Stimulated activated CD4-positive, alpha-beta T cell treated with anti-CD3 and anti-CD28 coated beads, Interleukin-15, amount 100 ng/mL, for 24 hours (primary cell): Measurements from ENCODE around the gene AFF3.
"Not testable (repeated sequence)": the region's sequence is repeated elsewhere in the genome, so short reads cannot be mapped to it uniquely, and the experiment has no call there.

ENCODE experiments used
- DNase-seq: peaks from one replicate; pipeline ENCODE4 v3.0.0-alpha.2; 2020

AFF3 gene

DNA sequence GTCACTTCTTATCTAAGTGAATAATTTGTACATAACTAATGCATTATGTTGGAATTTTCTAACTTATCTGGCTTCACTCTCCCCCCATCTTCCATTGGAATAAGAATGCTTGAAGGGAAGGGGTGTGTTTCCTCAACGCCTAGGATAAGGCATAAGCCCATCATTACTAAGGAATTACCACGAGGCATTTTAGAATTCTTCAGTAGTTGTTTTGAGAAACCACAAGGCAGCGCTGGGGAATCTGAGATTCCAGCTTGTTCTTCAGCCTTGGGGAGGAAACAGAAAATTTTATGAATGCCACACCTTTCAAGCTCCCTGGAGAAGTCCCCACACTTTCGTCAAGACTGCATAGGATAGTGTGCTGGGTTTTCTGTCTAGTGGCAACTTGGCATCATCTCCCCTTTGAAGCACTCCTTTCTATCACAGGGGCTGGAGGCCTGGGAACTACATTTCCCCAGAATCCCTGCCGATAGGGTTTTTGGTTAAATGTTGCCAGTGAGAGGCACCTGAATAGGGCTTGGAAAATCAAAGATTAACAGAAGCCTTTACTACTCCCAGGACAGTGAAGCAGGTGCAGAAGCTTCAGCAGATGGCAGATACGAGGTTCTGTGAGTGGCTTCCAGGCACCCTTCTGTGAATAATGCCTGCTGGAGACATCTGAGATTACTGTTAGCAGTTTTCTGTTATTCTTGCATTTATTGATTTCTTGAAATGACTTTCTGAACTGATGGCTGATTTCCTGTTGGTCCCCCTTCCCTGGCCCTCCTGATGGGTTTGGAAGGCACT, 459.9 kb downstream of the AFF3 start:
- DNase-seq = no peak

DNA sequence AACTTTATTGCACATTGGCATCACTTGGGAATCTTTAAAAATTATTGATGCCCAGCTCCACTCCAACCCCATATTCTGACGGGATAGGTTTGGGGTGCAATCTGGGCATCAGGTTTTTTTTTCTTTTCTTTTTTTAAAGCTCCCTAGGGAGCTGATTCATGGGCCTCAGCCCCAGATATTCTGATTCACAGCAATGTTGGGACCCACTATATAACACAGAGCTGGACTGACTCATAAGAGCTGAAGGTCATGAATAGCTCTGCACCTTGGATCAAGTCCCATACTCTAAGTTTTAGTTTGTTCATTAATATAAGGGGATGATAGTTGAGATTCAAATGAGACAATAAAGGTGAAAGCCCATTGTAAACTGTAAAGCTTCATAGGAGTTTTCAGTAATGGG, 461.4 kb downstream of the AFF3 start:
- no peak for DNase-seq

DNA sequence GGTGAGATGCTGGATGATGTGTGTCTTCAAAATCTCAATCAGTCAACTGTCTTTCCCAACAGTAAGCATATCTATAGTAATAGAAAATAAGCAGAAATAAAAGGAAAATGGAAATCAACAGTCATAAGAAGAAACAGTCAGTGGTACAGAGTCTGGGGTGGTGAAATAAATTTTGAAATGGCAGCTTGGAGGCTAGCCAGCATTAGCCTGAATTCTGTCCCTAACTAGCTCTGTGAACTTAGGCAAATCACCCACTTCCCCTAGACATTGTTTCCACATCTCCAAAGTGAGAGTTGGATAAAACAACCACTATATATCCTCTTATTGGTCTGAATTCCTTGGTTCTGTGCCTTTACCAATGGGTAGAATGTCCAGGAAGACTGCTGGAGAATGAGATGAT, 462.9 kb downstream of the AFF3 start:
- DNase-seq = no peak

DNA sequence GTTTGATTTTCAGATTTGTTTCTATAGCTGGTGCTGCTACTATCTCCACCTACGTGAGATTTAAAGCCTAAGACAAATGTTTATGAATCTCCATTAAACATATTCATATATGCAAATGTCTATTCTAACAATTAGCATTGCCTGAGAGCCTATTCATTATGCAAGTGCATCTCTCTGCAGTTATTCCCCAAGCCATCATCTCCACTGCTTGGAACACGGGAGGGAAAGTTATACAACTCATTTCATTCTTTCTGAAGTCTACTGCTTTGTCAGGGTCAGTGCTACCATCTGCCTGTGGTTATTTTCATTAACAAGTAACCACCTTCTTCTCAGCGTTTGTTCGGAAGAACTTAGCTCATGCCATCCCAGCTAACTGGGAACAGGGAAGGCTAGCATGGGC, 463.8 kb downstream of the AFF3 start:
- no peak for DNase-seq

DNA sequence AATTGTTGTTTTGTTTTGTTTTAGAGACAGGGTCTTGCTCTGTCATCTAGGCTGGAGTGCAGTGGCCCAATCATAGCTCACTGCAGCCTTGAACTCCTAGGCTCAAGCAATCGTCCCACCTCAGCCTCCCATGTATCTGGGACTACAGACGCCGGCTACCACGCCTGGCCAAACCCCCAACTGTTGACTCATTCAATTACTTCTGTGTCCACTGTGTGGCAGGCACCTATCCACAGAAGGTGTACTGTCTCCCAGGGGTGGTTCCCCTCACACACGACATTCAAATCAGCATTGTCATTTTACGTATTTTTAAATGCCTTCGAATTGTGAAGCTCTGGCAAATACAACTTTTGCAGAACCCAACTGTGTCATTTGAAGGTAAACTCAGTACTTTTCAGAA, 464.6 kb downstream of the AFF3 start:
- no peak for DNase-seq

DNA sequence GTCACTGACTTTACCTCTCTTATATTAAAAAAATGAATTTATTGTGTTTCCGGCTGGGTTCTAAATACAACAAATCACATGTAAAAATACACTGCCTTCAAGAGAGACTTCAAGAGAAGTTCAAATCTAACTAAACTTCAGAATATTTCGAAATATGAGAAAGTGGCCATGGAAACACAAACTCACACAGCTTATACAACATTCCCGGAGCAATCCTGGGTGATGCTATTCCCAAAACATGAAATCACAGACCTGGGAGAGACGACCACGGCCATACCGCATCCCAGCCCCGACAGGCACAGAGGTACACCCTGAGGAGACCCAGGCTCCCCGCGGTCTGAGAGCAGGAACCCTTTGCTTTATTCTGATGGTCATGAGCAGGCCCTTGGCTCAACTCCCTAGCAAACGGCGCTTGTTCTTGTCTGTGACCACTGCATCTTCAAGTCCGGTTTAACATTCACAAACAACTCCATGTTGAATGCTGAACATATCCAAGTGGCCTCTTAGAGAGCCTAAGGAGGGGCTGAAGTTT, 467.2 kb downstream of the AFF3 start:
- DNase-seq = no peak

DNA sequence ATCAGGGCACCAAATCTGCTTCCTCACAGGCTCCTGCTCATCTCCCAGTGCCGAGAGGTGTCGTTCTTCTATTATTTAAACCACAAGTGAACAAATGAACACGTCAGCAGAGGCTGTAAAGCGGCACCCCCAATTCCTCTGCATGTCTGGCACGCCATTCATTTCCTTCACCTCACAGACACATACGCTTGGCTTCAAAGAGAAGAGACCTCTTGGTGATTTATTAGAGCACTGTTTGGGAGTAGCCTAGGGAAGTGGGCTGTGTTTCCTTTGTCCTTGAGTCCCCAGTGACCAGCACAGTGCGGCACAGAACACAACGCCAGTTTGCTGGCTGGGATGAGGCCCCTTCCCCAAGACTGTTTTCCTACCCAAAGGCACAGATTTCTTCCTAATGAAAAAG, 468.3 kb downstream of the AFF3 start:
- DNase-seq = no peak

DNA sequence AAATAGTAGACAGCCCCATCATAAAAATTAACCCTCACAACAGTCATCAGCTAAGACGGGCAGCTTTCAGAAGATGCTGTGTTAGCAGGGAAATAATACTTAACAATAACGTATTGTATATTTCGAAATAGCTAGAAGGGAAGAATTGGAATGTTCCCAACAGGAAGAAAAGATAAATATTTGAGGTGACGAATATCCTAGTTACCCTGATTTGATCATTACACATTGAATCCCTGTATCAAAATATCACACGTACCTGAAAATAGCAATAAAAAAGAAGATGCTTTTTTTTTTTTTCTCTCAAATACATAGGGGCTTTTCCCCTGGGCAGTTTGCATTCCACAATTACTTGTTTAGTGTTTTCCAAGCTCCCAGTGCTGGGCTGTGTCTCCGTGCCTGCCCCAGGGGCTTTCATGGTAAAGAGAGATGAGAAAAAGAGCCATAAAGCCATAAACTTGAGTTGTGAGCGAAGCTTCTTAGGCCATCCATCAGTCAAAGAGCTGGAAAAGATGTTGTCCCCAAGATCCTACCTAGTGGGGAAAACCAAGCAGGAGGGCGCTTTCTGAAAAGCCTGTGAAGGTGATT, 469.5 kb downstream of the AFF3 start:
- no peak for DNase-seq

DNA sequence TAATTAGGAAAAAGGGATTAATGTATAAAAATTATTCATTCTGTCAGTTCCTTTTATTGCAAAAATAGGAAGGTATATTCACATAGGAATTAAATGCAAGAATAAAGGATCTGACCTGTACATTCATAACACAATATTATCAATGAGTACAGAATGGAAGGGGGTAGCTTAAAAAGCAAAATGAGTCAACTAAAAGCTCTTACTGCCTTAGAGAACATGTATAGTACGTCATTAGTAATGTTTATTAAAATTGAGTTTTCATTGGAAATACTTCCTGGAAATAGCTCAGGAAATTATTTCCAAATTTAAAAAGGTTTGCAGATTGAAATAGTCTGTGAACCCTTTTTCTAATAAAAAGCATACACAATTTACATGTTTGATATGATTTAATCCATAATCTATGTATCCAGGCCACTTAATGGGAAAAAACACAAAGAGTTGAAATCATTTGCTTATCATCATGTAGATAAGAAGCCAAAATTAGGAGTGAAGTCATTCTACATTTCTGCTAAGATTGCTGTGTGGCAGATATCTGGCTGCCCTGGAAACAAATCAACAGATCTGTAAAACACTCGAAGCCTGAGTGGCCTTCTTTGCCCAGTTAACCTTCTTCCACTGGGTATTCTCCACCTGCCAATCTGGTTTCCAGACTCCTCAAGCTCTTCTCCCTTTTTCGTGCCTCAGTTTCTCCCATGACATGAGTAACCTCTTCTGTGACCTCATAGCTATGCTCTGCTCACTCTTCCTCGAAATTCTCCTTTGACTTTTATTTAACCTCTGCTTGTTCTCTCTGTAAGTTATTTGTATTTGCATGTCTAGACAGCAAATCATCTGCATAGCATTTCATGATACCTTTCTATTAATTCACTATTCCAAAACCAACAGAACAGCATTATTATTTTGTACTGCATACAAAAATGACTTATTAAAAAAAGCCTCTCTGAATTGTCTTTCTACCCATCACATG, 471.3 kb downstream of the AFF3 start:
- no peak for DNase-seq

DNA sequence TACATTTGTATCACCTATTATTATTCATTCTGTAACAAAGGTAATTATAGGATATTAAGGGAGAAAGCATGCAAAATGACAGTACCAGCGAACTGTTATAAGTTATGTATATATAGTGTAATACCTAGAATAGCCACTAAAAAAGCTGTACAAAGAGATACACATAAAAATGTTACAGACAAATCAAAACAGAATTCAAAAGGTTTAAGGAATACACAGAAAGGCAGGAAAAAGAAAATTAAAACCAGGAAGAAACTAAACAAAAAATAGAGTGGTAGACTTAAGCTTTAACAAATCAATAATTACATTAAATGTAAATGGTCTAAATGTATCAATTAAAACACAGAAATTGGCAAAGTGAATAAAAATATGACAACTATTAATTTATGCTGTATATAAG, 476.1 kb downstream of the AFF3 start:
- DNase-seq = no peak

DNA sequence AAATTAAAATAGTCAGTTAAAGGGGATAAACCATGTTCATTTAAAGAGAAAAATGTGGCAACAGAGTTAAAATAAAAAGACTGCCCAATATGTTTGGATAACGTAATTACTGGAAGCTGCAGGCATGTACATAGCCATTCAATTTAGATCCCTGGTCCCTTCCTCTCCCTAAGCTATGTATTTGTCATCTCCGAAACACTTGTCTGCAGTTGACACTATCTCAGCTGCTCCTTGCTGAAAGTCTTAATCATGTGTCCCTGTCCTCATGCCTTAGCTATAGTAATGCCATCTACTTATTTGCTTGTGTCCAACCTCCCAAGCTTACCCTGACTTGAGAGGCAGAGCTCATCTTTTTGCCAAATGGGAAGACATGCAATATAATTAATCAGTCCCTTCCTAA, 478.7 kb downstream of the AFF3 start:
- no peak for DNase-seq

DNA sequence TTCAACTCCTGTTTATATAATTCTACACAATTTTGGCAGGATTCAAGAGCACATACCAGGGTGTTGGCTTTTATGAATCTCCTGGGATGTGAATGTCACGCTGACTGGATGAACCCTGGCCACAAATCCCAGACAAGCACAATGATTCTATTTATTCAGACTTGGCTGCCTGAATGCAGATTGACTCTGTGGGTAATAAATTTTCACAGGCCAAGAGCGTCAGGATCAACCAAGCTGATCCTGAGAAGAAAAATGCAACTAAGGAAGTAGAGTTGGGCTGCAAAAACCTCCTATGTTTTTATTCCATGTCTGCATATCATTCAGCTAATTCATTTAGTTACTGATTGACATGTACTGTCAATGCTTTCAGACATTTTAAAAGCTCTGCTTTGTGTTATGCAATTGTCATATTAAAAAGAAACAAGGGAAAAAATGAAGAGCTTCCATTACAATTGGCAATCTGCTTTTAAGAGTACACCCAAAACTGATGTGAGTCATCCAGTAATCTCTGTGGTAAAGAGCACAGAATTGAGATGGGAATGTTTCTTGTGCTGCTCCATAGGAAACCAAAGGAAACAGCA, 479.5 kb downstream of the AFF3 start:
- no peak for DNase-seq

DNA sequence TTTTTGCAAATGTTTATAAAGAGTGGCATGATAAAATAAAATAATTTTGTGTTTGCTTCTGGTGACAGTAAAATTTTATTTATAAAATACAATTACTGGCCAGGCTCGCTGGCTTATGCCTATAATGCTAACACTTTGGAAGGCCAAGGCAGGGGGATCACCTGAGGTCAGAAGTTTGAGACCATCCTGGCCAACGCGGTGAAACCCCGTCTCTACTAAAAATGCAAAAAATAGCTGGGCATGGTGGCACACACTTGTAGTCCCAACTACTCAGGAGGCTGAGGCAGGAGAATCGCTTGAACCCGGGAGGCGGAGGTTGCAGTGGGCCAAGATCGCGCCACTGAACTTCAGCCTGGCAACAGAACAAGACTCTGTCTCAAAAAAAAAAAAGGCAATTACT, 480.6 kb downstream of the AFF3 start:
- DNase-seq = not testable (repeated sequence)

DNA sequence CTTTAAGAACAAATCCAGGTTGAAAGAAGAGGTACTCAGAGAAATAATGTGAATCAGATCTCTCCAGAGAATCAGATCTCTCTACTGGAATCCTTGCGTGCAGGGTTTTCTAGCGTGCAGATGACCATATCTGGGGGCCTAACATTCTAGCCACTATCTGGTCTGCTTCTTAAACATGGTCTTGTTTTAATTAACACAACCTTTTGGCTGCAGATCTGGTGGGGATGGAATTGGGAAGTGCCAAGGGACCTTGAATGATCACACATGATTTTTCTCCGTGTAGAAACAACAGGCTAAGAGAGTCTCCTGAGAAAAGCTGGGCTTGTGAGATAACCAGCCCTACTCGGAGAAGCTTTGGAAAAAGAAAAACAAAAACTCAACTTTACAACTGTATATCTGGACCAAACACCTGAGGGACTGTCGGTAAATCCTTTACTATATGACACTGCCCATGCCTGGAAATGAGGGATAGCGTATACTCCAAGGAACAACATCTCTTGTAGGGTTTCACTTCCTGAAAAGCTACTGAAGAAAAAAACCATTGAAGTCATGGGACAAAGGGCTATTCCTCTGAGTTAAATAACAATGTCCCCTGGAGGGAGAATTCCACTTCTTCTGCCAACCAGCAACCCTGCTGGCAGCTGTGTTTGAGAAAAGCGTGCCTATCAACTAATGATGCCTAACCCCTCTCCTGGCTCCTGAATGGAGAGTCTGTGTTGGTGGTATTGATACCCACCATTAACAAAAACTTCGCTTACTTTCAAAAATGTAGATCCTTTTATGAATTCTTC, 481.6 kb downstream of the AFF3 start:
- DNase-seq = no peak

DNA sequence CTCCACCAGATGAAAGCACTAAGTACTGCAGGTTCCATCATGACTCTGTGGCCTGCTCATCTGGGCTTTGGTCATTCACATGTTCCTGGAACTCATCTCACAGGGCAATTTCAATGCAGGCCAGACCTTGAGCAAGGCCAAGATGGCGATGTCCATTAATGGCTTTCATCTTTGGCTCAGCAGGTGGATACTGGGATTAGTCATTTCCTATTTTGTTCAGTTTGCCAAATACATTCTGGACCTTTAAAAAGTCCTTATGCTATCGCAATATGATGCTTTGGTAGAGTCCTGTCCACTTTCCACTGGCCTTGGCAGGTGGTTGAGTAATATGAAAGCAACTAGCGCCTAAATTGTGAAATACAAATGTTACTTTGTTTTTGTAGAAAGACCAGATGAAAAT, 482.5 kb downstream of the AFF3 start:
- no peak for DNase-seq

DNA sequence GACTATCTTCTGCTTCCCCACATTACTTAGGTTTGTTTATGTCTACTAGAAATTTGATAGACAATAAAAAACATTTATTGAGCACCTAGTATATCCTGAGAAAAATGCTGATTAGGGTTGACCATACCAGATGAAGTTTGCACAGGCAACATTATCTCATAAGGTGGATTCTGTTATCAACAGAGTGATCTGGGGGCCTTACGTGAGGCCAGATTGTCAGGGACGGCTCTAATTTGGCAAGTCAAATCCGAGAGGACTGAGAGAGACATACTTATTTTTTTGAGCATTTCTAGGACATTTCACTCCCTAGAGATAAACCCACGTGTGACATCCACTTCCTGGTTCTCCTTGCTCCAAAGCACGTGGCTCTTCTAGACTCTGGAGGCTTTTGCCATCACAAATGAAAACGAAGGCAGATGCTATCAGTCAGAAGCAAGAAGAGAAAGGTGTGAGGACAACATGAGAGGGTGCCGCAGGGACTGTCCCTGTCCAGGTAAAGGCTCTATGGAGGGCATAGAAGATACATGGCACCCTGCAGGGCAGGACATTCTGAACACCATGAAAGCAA, 484.6 kb downstream of the AFF3 start:
- no peak for DNase-seq

DNA sequence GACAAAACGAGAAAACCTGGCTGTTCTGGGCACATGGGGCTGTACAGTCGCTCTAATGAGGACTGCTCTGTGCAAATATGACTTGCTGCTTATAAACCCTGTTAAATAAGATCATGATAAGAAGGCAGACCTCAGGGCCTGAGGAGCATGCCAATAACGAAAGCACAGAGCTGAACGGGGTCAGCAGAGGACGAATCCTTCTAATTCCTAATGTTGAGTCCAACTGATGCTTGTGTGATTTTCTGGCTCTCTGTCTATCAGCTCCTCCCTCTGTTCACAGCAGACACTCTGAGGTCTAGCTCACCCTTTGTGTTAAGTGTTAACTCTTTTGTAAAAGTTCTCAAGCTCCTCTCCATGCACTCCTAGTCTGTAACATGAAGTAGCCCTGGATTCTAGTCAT, 485.4 kb downstream of the AFF3 start:
- DNase-seq = no peak

DNA sequence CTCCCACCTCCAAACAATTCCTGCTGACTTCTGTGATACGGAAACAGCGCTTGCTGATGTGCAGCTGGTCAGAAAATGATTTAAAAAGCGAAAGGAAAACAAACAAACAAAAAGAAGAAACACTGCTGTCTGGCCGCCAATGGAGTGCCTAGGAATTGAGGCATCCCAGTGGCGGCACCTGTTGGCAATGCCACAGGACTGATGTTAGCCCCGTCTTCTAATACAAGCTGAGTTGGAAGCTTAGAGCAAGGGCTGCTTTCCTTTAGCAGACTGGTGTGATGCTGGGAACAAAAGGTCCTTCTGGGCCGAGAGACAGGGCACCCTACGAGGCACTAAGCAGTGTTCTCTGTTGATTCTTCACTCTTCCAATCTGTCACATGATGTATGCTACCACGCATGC, 489.0 kb downstream of the AFF3 start:
- DNase-seq = no peak

DNA sequence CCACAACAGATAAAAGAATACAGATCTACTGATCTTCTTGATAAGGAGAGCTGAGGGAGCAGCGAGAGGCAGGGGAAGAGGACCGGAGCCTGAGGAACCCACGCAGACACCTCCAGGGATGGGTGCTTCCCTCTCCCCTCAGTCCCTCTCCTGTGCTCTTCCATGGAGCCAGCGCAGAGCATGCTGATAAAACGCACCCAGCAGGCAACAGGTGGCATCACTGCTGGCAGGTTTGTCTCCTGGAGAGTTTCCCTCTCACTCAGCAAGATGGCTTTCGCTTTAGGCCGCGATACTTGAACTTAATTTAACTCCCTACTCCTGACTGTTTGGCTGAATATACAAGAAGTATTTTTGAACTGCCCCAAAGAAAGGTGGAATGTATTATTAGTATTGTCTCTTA, 489.5 kb downstream of the AFF3 start:
- DNase-seq = no peak

DNA sequence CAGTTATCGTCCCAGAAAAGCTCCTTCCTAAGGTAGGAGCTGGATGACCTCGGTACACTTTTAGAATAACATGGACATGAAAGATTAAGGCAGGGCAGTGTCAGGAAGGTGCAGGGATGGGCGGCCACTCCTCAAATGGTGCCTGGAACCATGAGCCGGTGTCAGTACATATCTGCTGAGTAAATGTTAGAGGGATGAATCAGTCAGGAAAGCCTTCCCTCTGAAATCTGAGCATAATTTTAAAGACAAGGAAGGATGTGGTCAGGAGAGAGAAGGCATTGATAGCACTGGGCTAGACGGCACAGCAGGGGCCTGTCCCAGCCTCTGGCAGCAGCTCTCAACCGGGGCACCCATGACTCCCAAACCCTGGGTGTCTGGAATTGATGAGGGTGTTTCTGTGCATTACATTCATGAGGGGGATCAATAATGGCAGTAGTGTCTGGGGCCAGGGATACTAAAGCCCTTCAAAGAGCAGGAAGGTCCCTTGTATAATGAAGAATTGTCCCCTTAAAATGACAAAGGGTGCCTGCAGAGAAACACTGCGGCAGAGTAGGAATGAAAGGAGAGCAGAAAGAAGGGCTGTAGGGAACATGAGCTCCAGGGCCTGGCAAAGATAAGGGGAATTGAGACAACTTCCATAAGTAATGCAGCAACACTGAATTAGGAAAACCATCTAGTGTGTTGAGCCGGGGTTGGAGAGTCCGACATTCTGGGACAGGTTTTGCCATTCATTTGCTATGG, 490.3 kb downstream of the AFF3 start:
- no peak for DNase-seq
